ENCODE measurements around the gene ZNF516.
A peak's percentile ranks its signal among the peaks of the same experiment; 100 is the strongest.

GRCh38 chr18:76349067-76349715 is 145.9 kb downstream of the ZNF516 start:
- TF ChIP-seq, protein P1, sequence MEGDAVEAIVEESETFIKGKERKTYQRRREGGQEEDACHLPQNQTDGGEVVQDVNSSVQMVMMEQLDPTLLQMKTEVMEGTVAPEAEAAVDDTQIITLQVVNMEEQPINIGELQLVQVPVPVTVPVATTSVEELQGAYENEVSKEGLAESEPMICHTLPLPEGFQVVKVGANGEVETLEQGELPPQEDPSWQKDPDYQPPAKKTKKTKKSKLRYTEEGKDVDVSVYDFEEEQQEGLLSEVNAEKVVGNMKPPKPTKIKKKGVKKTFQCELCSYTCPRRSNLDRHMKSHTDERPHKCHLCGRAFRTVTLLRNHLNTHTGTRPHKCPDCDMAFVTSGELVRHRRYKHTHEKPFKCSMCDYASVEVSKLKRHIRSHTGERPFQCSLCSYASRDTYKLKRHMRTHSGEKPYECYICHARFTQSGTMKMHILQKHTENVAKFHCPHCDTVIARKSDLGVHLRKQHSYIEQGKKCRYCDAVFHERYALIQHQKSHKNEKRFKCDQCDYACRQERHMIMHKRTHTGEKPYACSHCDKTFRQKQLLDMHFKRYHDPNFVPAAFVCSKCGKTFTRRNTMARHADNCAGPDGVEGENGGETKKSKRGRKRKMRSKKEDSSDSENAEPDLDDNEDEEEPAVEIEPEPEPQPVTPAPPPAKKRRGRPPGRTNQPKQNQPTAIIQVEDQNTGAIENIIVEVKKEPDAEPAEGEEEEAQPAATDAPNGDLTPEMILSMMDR (conservative IDR thresholded peaks at IDR 0.05; ENCODE audit: low read depth, low read length) = peak; percentile 88
- TF ChIP-seq RAD21 (IDR thresholded peaks at IDR 0.05; ENCODE audit: low read length) (peak; percentile 89), USF2 (IDR thresholded peaks at IDR 0.05; ENCODE audit: low read depth, low read length) (no peak), MAZ (IDR thresholded peaks at IDR 0.05; ENCODE audit: borderline replicate concordance, low read depth, low read length) (no peak), POLR2A (IDR thresholded peaks at IDR 0.05; ENCODE audit: low read depth, low read length) (no peak), CEBPB (IDR thresholded peaks at IDR 0.05; ENCODE audit: low read depth, low read length) (no peak), SMC3 (IDR thresholded peaks at IDR 0.05; ENCODE audit: low read depth, low read length) (peak; percentile 68), CHD1 (IDR thresholded peaks at IDR 0.05; ENCODE audit: low read depth, low read length) (no peak; the same call in 1 of the 2 replicates)
